ENCODE data around the gene GUK1.

- TF ChIP-seq MAZ (IDR thresholded peaks at IDR 0.05; ENCODE audit: borderline replicate concordance, low read depth, low read length): no peak
- no peak for TF ChIP-seq CTCF (conservative IDR thresholded peaks at IDR 0.05; ENCODE audit: low read depth, low read length)
- no peak for TF ChIP-seq POLR2A (IDR thresholded peaks at IDR 0.05; ENCODE audit: low read depth, low read length)
- TF ChIP-seq USF2 (IDR thresholded peaks at IDR 0.05; ENCODE audit: low read depth, low read length): no peak
- TF ChIP-seq RAD21 (IDR thresholded peaks at IDR 0.05; ENCODE audit: low read length): no peak
- TF ChIP-seq NFE2L2 (IDR thresholded peaks at IDR 0.05; ENCODE audit: low read depth, low read length): no peak
- no peak for TF ChIP-seq MXI1 (IDR thresholded peaks at IDR 0.05; ENCODE audit: borderline replicate concordance, low read depth, low read length)
- TF ChIP-seq ELK1 (IDR thresholded peaks at IDR 0.05; ENCODE audit: borderline replicate concordance, low read depth, low read length): no peak
Observed at GRCh38 chr1:228182296-228183030, 42.4 kb downstream of the GUK1 start.
